Measurements from ENCODE around the gene PEF1. TPM values are rescaled to one million over a fixed set of nuclear protein-coding genes. Genes with fewer than 3 reads are reported as not detected.

The PEF1 gene
- total RNA-seq, 2 experiments from 2014 or later: 63.2 to 64.7 TPM

- CTCF ChIA-PET: interaction anchor here (0.5 kb wide), 1 partner anchor 24 kb away, joined by 3 read pairs; the partner anchor contains the start of gene PEF1
- POLR2A ChIA-PET: no interaction called here
These were observed 23.8 kb downstream of the PEF1 start for GRCh38 chr1:31620631-31621497.

GRCh38 chr1:31618916-31619846, 25.5 kb downstream of the PEF1 start:
- CTCF ChIA-PET: interaction anchor here (0.7 to 2.4 kb wide), 10 partner anchors 15 to 107 kb away, joined by 3 to 13 read pairs (median 4); no protein-coding TSS in a partner anchor

GRCh38 chr1:31617916-31618746, 26.5 kb downstream of the PEF1 start:
- ChIA-PET CTCF (interaction anchor here (0.7 to 2.4 kb wide), 11 partner anchors 14 to 116 kb away, joined by 3 to 13 read pairs (median 3); partner anchors contain the start of gene PEF1), POLR2A (no interaction called here)

More at GRCh38 chr1:31618916-31619846, 25.5 kb downstream of the PEF1 start:
- POLR2A ChIA-PET: no interaction called here

GRCh38 chr1:31617218-31617915, 27.3 kb downstream of the PEF1 start, which contains the start of gene HCRTR1:
Gene HCRTR1 (plus strand): TSS chr1:31617689. CDS start chr1:31619193, 1,504 bp downstream.
- POLR2A ChIA-PET: no interaction called here

GRCh38 chr1:31615939-31616338, 28.7 kb downstream of the PEF1 start:
- ChIA-PET POLR2A (no interaction called here), CTCF (no interaction called here)

More at GRCh38 chr1:31617218-31617915, 27.3 kb downstream of the PEF1 start, which contains the start of gene HCRTR1:
- CTCF ChIA-PET: interaction anchor here (0.7 to 2.4 kb wide), 7 partner anchors 16 to 117 kb away, joined by 3 to 13 read pairs (median 4); partner anchors contain the start of gene PEF1

- POLR2A ChIA-PET: no interaction called here
These were observed 29.3 kb downstream of the PEF1 start for GRCh38 chr1:31615414-31615813.

GRCh38 chr1:31614414-31615005, 30.2 kb downstream of the PEF1 start:
- POLR2A ChIA-PET: no interaction called here
- CTCF ChIA-PET: interaction anchor here (0.6 kb wide), 1 partner anchor 1099 kb away, joined by 3 read pairs; no protein-coding TSS in a partner anchor

More at GRCh38 chr1:31615414-31615813, 29.3 kb downstream of the PEF1 start:
- CTCF ChIA-PET: no interaction called here

- ChIA-PET CTCF (no interaction called here), POLR2A (no interaction called here)
These were observed 35.1 kb downstream of the PEF1 start for GRCh38 chr1:31609514-31610118.

- POLR2A ChIA-PET: no interaction called here
- CTCF ChIA-PET: interaction anchor here (0.6 kb wide), 1 partner anchor 335 kb away, joined by 3 read pairs; no protein-coding TSS in a partner anchor
These were observed 37.3 kb downstream of the PEF1 start for GRCh38 chr1:31607360-31607759.

- ChIA-PET CTCF (interaction anchor here (0.9 kb wide), 1 partner anchor 57 kb away, joined by 3 read pairs; no protein-coding TSS in a partner anchor), POLR2A (no interaction called here)
These were observed 38.7 kb downstream of the PEF1 start for GRCh38 chr1:31605908-31606427.

- POLR2A ChIA-PET: no interaction called here
- CTCF ChIA-PET: interaction anchor here (2.3 kb wide), 1 partner anchor 16 kb away, joined by 7 read pairs; the partner anchor contains the start of gene HCRTR1
These were observed 42.6 kb downstream of the PEF1 start for GRCh38 chr1:31602081-31602480.

- ChIA-PET POLR2A (no interaction called here), CTCF (interaction anchor here (2.3 kb wide), 1 partner anchor 18 kb away, joined by 7 read pairs; the partner anchor contains the start of gene HCRTR1)
These were observed 44.0 kb downstream of the PEF1 start for GRCh38 chr1:31600641-31601040.

GRCh38 chr1:31598980-31599379, 45.7 kb downstream of the PEF1 start:
- ChIA-PET POLR2A (no interaction called here), CTCF (interaction anchor here (0.5 kb wide), 1 partner anchor 47 kb away, joined by 3 read pairs; no protein-coding TSS in a partner anchor)

GRCh38 chr1:31596737-31597097, 48.0 kb downstream of the PEF1 start:
- POLR2A ChIA-PET: no interaction called here
- CTCF ChIA-PET: no interaction called here

- CTCF ChIA-PET: no interaction called here
- POLR2A ChIA-PET: no interaction called here
These were observed 48.6 kb downstream of the PEF1 start for GRCh38 chr1:31595836-31596736.
